Activated CD8-positive, alpha-beta memory T cell treated with anti-CD3 and anti-CD28 coated beads for 1 hour (primary cell): ENCODE results near the gene EPHB1.
A peak's percentile ranks its signal among the peaks of the same experiment; 100 is the strongest.

Source experiments
- DNase-seq, 2 donors: peaks; one replicate each; pipeline ENCODE4 v3.0.0-alpha.2; 2020; ENCODE audit warnings: low read depth in 1 of 2; ENCODE audit errors: extremely low read depth in 1 of 2

Gene EPHB1

GRCh38 chr3:134794950-134795745 is at the start of gene EPHB1:
TSS of gene EPHB1 (plus strand) at chr3:134795260.
- peak in 1 of 2 donors; percentile 18 for DNase-seq

- no peak for DNase-seq
Measured at GRCh38 chr3:134748698-134749097, 46.4 kb upstream of the EPHB1 start.

GRCh38 chr3:134749174-134749573 is 45.9 kb upstream of the EPHB1 start:
- no peak for DNase-seq

GRCh38 chr3:134749802-134750553 is 45.1 kb upstream of the EPHB1 start:
- no peak for DNase-seq

- DNase-seq: no peak
Measured at GRCh38 chr3:134751831-134752230, 43.2 kb upstream of the EPHB1 start.

GRCh38 chr3:134752761-134753461 is 42.1 kb upstream of the EPHB1 start:
- DNase-seq: no peak

GRCh38 chr3:134753999-134754742 is 40.9 kb upstream of the EPHB1 start:
- no peak for DNase-seq

- no peak for DNase-seq
Measured at GRCh38 chr3:134754768-134755559, 40.1 kb upstream of the EPHB1 start.

- no peak for DNase-seq
Measured at GRCh38 chr3:134755821-134756220, 39.2 kb upstream of the EPHB1 start.

GRCh38 chr3:134757549-134758069 is 37.5 kb upstream of the EPHB1 start:
- no peak for DNase-seq

- DNase-seq: no peak
Measured at GRCh38 chr3:134761213-134761612, 33.8 kb upstream of the EPHB1 start.

- DNase-seq: no peak
Measured at GRCh38 chr3:134762016-134762415, 33.0 kb upstream of the EPHB1 start.

- no peak for DNase-seq
Measured at GRCh38 chr3:134765468-134765867, 29.6 kb upstream of the EPHB1 start.

GRCh38 chr3:134766290-134766689 is 28.8 kb upstream of the EPHB1 start:
- no peak for DNase-seq

- no peak for DNase-seq
Measured at GRCh38 chr3:134768116-134768515, 26.9 kb upstream of the EPHB1 start.

GRCh38 chr3:134768837-134769236 is 26.2 kb upstream of the EPHB1 start:
- no peak for DNase-seq

GRCh38 chr3:134769287-134769868 is 25.7 kb upstream of the EPHB1 start:
- DNase-seq: no peak

GRCh38 chr3:134772011-134772410 is 23.0 kb upstream of the EPHB1 start:
- no peak for DNase-seq

GRCh38 chr3:134772591-134772990 is 22.5 kb upstream of the EPHB1 start:
- DNase-seq: no peak
